NT2/D1 (cell line): ENCODE results near the gene ATF5.

Source experiments
- DNase-seq: peaks from one replicate; pipeline ENCODE4 v3.0.0-alpha.2; 2011; ENCODE audit warnings: low read depth, low spot score
- H3K27me3 ChIP-seq: 2 replicates; pipeline ENCODE4 v1.6.0; 2011; ENCODE audit warnings: mild to moderate bottlenecking; ENCODE audit not compliant: insufficient read length, insufficient read depth
- H3K36me3 ChIP-seq: 2 replicates; pipeline ENCODE4 v1.6.1; 2011; ENCODE audit warnings: mild to moderate bottlenecking, low read length, mixed read lengths; ENCODE audit not compliant: insufficient read depth, insufficient read length
- H3K4me1 ChIP-seq: 2 replicates; pipeline ENCODE4 v1.5.1; 2011; ENCODE audit not compliant: insufficient read depth, insufficient read length
- H3K4me3 ChIP-seq: 2 replicates; pipeline ENCODE4 v1.5.1; 2011; ENCODE audit warnings: low read depth; ENCODE audit not compliant: insufficient read length
- H3K9ac ChIP-seq: 2 replicates; pipeline ENCODE4 v1.6.0; 2011; ENCODE audit warnings: low read depth; ENCODE audit not compliant: insufficient read length
- H3K9me3 ChIP-seq: 2 replicates; pipeline ENCODE4 v1.5.1; 2011; ENCODE audit warnings: mild to moderate bottlenecking, low read length; ENCODE audit not compliant: insufficient read depth
- SUZ12 ChIP-seq: IDR thresholded peaks from 2 replicates; pipeline ENCODE4 v1.6.1; 2011; ENCODE audit not compliant: insufficient read length, insufficient read depth; ENCODE audit errors: extremely low read depth
- YY1 ChIP-seq: IDR thresholded peaks from 2 replicates; pipeline ENCODE4 v1.6.1; 2011; ENCODE audit not compliant: insufficient read length, insufficient read depth
- ZNF274 ChIP-seq: IDR thresholded peaks from 2 replicates; pipeline ENCODE4 v1.6.1; 2011; ENCODE audit warnings: mild to moderate bottlenecking, low read depth, low read length

ATF5 gene

DNA sequence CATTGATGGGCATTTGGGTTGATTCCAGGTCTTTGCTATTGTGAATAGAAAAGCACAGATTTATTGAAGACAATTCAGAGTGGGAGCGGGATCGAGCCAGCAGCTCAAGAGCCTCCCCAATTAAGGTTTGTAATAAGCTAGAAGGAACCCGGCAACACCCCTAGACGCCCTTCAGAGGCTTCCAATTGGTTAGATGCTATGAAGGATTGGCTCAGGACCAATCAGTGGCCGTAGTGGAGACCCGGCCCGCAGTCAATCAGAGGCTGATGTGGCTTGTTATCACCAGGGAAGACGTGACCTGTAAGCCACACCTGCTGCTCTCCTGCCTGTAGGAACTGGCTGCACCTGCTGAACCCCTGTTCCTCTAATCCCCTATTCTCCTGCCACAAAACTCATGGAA lies 17.4 kb downstream of the ATF5 start:
- H3K27me3 ChIP-seq: no peaks in the 10 kb centered on the region
- no peaks in the 10 kb centered on the region for H3K36me3 ChIP-seq
- H3K4me3 ChIP-seq: no peak overlapping the region
- H3K9ac ChIP-seq: no peak overlapping the region
- H3K9me3 ChIP-seq: no peaks in the 10 kb centered on the region
- no peak for DNase-seq
- no peaks in the 10 kb centered on the region for H3K4me1 ChIP-seq
- TF ChIP-seq SUZ12 (no peak), ZNF274 (no peak), YY1 (no peak)

- no peaks in the 10 kb centered on the region for H3K36me3 ChIP-seq
- no peak overlapping the region for H3K4me3 ChIP-seq
- H3K9me3 ChIP-seq: no peaks in the 10 kb centered on the region
- H3K9ac ChIP-seq: no peak overlapping the region
- DNase-seq: no peak
- H3K4me1 ChIP-seq: peaks cover 7% of the 10 kb centered on the region
- TF ChIP-seq YY1: no peak
- TF ChIP-seq SUZ12: no peak
- TF ChIP-seq ZNF274: no peak
- no peaks in the 10 kb centered on the region for H3K27me3 ChIP-seq
Observed at GRCh38 chr19:49949742-49950589, 21.0 kb downstream of the ATF5 start.

GRCh38 chr19:49950590-49950948 lies 21.6 kb downstream of the ATF5 start:
- Histone ChIP-seq H3K36me3 (no peaks in the 10 kb centered on the region), H3K9ac (no peak overlapping the region), H3K4me1 (peaks cover 7% of the 10 kb centered on the region), H3K27me3 (no peaks in the 10 kb centered on the region), H3K9me3 (no peaks in the 10 kb centered on the region), H3K4me3 (no peak overlapping the region)
- TF ChIP-seq ZNF274 (no peak), SUZ12 (no peak), YY1 (no peak)
- no peak for DNase-seq

GRCh38 chr19:49950956-49951526 lies 22.0 kb downstream of the ATF5 start:
- Histone ChIP-seq H3K9me3 (no peaks in the 10 kb centered on the region), H3K9ac (no peak overlapping the region), H3K4me3 (no peak overlapping the region), H3K4me1 (peaks cover 7% of the 10 kb centered on the region), H3K36me3 (no peaks in the 10 kb centered on the region), H3K27me3 (no peaks in the 10 kb centered on the region)
- DNase-seq: no peak
- TF ChIP-seq ZNF274: no peak
- TF ChIP-seq YY1: no peak
- no peak for TF ChIP-seq SUZ12

DNA sequence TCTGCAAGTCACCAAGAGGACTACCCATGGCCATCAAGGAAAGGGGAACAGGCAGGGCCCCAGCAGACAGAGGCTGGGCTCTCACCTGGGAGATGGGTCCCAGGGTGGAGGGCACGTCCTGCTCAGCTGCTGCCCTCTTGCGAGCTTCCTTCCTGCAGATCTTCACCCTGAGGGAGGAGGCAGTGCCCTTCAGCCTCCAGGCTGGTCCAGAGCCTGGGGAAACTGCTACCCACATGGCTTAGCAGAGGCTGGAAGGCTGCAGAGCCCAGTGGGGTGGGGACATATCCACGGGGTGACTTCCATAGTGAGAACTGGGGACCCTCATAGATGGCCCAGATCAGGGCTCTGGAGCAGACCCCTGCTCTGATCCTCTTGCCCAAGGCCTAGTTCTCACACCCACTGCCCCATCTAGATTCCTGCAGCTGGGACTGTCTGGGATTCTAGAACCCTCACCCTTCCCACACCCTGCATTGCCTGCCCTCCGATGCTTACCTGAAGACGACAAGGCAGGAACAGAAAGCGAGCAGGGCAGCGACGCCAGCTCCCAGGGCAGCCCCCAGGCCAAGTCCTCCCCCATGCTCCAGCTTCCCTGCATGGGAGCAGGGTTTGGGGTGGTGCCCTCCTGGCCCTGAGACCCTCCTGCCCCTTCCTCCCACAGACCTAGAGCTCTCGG lies 22.9 kb downstream of the ATF5 start:
- DNase-seq: no peak
- Histone ChIP-seq H3K9me3 (no peaks in the 10 kb centered on the region), H3K4me1 (peaks cover 7% of the 10 kb centered on the region), H3K36me3 (no peaks in the 10 kb centered on the region), H3K27me3 (no peaks in the 10 kb centered on the region), H3K4me3 (no peak overlapping the region), H3K9ac (no peak overlapping the region)
- TF ChIP-seq SUZ12 (no peak), YY1 (no peak), ZNF274 (no peak)

GRCh38 chr19:49952479-49952836 lies 23.5 kb downstream of the ATF5 start:
- no peaks in the 10 kb centered on the region for H3K9me3 ChIP-seq
- no peak for DNase-seq
- no peak overlapping the region for H3K9ac ChIP-seq
- no peaks in the 10 kb centered on the region for H3K36me3 ChIP-seq
- H3K4me1 ChIP-seq: peaks cover 7% of the 10 kb centered on the region
- TF ChIP-seq SUZ12 (no peak), YY1 (no peak), ZNF274 (no peak)
- H3K4me3 ChIP-seq: no peak overlapping the region
- no peaks in the 10 kb centered on the region for H3K27me3 ChIP-seq

GRCh38 chr19:49952906-49953305 lies 23.9 kb downstream of the ATF5 start:
- Histone ChIP-seq H3K27me3 (no peaks in the 10 kb centered on the region), H3K36me3 (no peaks in the 10 kb centered on the region), H3K4me1 (peaks cover 7% of the 10 kb centered on the region), H3K9me3 (no peaks in the 10 kb centered on the region), H3K9ac (no peak overlapping the region), H3K4me3 (no peak overlapping the region)
- TF ChIP-seq ZNF274 (no peak), SUZ12 (no peak), YY1 (no peak)
- DNase-seq: no peak
